Prostate gland (tissue), 2 donors: ENCODE measurements around the gene PLPPR4.

ENCODE experiments used
- POLR2A ChIP-seq: fragments of 450-650 bp; IDR thresholded peaks from one replicate; pipeline ENCODE4 v1.6.1; 2016; ENCODE audit warnings: antibody characterized with exemption, mild to moderate bottlenecking
- POLR2AphosphoS5 ChIP-seq: sonication (generic); formaldehyde crosslinking; IDR thresholded peaks from one replicate; pipeline ENCODE4 v1.6.1; 2017; ENCODE audit warnings: antibody characterized with exemption
- TF ChIP-seq, protein P1 (sequence below), 4 experiments: fragments of 200-600 bp in 2 of 4; fragments of 450-650 bp in 2 of 4; sonication (generic) in 2 of 4; IDR thresholded peaks; 1 replicate in 3 of 4; 2 replicates in 1 of 4; pipeline ENCODE4 v1.5.1; 2016 to 2019; ENCODE audit warnings: antibody characterized with exemption in 4 of 4, mild to moderate bottlenecking in 2 of 4, moderate library complexity in 2 of 4

DNA sequence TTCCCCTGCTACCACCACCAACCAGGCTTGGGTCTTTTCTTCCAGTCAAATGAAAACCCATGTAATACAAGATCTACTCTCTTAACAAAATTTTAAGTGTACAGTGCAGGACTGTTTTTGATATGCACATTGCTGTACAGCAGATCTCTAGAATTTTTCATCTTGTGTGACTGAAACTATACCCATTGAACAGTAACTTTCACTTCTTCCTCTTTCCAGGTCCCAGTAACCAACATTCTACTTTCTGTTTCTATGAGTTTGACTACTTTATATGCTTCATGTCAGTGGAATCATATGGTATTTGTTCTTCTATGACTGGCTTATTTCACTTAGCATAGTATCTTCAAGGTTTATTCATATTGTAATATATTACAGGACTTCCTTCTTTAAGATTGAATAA is 45.3 kb upstream of the PLPPR4 start:
- TF ChIP-seq, protein P1, sequence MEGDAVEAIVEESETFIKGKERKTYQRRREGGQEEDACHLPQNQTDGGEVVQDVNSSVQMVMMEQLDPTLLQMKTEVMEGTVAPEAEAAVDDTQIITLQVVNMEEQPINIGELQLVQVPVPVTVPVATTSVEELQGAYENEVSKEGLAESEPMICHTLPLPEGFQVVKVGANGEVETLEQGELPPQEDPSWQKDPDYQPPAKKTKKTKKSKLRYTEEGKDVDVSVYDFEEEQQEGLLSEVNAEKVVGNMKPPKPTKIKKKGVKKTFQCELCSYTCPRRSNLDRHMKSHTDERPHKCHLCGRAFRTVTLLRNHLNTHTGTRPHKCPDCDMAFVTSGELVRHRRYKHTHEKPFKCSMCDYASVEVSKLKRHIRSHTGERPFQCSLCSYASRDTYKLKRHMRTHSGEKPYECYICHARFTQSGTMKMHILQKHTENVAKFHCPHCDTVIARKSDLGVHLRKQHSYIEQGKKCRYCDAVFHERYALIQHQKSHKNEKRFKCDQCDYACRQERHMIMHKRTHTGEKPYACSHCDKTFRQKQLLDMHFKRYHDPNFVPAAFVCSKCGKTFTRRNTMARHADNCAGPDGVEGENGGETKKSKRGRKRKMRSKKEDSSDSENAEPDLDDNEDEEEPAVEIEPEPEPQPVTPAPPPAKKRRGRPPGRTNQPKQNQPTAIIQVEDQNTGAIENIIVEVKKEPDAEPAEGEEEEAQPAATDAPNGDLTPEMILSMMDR (IDR thresholded peaks at IDR 0.05) = no peak
- no peak for TF ChIP-seq POLR2A
- TF ChIP-seq POLR2AphosphoS5 = no peak
